ENCODE measurements around the gene PAX2.

DNA sequence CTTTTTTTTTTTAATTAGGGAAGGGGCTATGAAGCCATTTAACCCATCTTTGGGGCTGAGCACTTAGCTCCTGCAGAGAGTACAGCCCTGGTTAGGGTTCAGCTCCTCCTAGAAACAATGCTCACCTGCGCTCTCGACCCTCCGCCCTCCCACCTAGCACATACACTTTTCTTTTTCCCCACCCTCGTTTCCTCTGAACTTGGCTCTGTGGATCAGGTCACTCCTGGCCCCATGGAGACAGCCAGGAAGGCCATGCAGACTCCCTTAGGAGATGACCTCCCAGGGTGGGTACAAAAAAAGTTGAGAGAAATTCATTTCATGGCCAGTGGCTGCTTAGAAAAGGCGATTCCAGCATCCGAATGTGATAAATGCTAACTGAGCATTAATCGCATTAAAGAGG is 15.8 kb downstream of the PAX2 start:
- TF ChIP-seq, protein P1, sequence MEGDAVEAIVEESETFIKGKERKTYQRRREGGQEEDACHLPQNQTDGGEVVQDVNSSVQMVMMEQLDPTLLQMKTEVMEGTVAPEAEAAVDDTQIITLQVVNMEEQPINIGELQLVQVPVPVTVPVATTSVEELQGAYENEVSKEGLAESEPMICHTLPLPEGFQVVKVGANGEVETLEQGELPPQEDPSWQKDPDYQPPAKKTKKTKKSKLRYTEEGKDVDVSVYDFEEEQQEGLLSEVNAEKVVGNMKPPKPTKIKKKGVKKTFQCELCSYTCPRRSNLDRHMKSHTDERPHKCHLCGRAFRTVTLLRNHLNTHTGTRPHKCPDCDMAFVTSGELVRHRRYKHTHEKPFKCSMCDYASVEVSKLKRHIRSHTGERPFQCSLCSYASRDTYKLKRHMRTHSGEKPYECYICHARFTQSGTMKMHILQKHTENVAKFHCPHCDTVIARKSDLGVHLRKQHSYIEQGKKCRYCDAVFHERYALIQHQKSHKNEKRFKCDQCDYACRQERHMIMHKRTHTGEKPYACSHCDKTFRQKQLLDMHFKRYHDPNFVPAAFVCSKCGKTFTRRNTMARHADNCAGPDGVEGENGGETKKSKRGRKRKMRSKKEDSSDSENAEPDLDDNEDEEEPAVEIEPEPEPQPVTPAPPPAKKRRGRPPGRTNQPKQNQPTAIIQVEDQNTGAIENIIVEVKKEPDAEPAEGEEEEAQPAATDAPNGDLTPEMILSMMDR (conservative IDR thresholded peaks at IDR 0.05): no peak
- no peak for TF ChIP-seq ZFX (IDR thresholded peaks at IDR 0.05)
